Mesendoderm (in vitro differentiated cells): ENCODE results near the gene SRRT.
A peak's percentile ranks its signal among the peaks of the same experiment; 100 is the strongest.
"Not testable (repeated sequence)": the region's sequence is repeated elsewhere in the genome, so short reads cannot be mapped to it uniquely, and the experiment has no call there.

ENCODE experiments used
- DNase-seq: peaks from one replicate; pipeline ENCODE4 v3.0.0; 2013
- H2AK5ac ChIP-seq: 2 replicates; pipeline ENCODE4 v1.6.1; 2013; ENCODE audit warnings: low read length, inconsistent platforms
- H2BK120ac ChIP-seq: 2 replicates; pipeline ENCODE4 v1.6.1; 2013; ENCODE audit warnings: low read depth, mild to moderate bottlenecking, low read length, moderate library complexity, mixed read lengths
- H2BK15ac ChIP-seq: replicated peaks from 2 replicates; pipeline ENCODE4 v1.6.1; 2013; ENCODE audit warnings: low read depth, mild to moderate bottlenecking, moderate library complexity
- H2BK5ac ChIP-seq: 2 replicates; pipeline ENCODE4 v1.6.1; 2013; ENCODE audit warnings: low read length, inconsistent platforms
- H3K18ac ChIP-seq: 2 replicates; pipeline ENCODE4 v1.6.1; 2013; ENCODE audit warnings: mild to moderate bottlenecking, low read length, mixed read lengths
- H3K23ac ChIP-seq: one replicate; pipeline ENCODE4 v1.6.1; 2013; ENCODE audit warnings: low read length
- H3K27ac ChIP-seq: 2 replicates; pipeline ENCODE4 v1.5.1; 2013; ENCODE audit warnings: low read depth, mild to moderate bottlenecking, inconsistent platforms, low read length, moderate library complexity
- H3K27me3 ChIP-seq: 2 replicates; pipeline ENCODE4 v1.6.1; 2013; ENCODE audit warnings: low read length, control low read depth, mild to moderate bottlenecking, inconsistent platforms; ENCODE audit not compliant: insufficient read depth, poor library complexity
- H3K36me3 ChIP-seq: 2 replicates; pipeline ENCODE4 v1.6.1; 2013; ENCODE audit warnings: low read length, inconsistent platforms; ENCODE audit not compliant: control insufficient read depth, insufficient read depth
- H3K4ac ChIP-seq: one replicate; pipeline ENCODE4 v1.6.1; 2013; ENCODE audit warnings: low read depth, mild to moderate bottlenecking, low read length, moderate library complexity
- H3K4me1 ChIP-seq: 2 replicates; pipeline ENCODE4 v1.6.1; 2013; ENCODE audit warnings: low read depth, low read length, inconsistent platforms; ENCODE audit not compliant: control insufficient read depth
- H3K4me2 ChIP-seq: 2 replicates; pipeline ENCODE4 v1.6.1; 2013; ENCODE audit warnings: low read length
- H3K4me3 ChIP-seq: 2 replicates; pipeline ENCODE4 v1.5.1; 2013; ENCODE audit warnings: mild to moderate bottlenecking, low read length
- H3K56ac ChIP-seq: one replicate; pipeline ENCODE4 v1.6.1; 2013; ENCODE audit warnings: low read length
- H3K79me1 ChIP-seq: 2 replicates; pipeline ENCODE4 v1.6.1; 2013; ENCODE audit warnings: low read length, inconsistent platforms
- H3K79me2 ChIP-seq: 2 replicates; pipeline ENCODE4 v1.6.1; 2013; ENCODE audit warnings: mild to moderate bottlenecking, low read length; ENCODE audit not compliant: control insufficient read depth, insufficient read depth
- H3K9ac ChIP-seq: 2 replicates; pipeline ENCODE4 v1.6.1; 2013; ENCODE audit warnings: low read length, inconsistent platforms
- H4K5ac ChIP-seq: one replicate; pipeline ENCODE4 v1.6.1; 2013; ENCODE audit warnings: low read length
- H4K8ac ChIP-seq: one replicate; pipeline ENCODE4 v1.6.1; 2013; ENCODE audit warnings: low read depth, mild to moderate bottlenecking, control low read depth, low read length, moderate library complexity
- WGBS: extraction: QIAGEN DNeasy Blood & Tissue Kit; methylation state at CpG from one replicate; pipeline ENCODE4 v1.1.7; 2013; ENCODE audit warnings: low lambda C conversion rate, missing lambda C conversion rate; ENCODE audit not compliant: insufficient coverage; ENCODE audit errors: extremely low coverage; 5-methylcytosine and 5-hydroxymethylcytosine counted together

SRRT gene

GRCh38 chr7:100852048-100852872, 22.6 kb upstream of the SRRT start, which contains the start of gene SLC12A9:
TSS of gene SLC12A9 (plus strand) at chr7:100852713. CDS start at chr7:100854198, 1,485 bp downstream.
- no peak within 1 kb of the TSS for H3K4ac ChIP-seq
- peaks cover 15% of the 10 kb centered on the region for H3K79me1 ChIP-seq
- H2BK5ac ChIP-seq: no peak within 1 kb of the TSS
- peak within 1 kb of the TSS; percentile 79 for H3K4me3 ChIP-seq
- H3K4me1 ChIP-seq: no peaks in the 10 kb centered on the region
- peak; percentile 95 for DNase-seq
- WGBS: no CpG with 5 or more reads among the region's 71 CpGs
- no peak within 1 kb of the TSS for H3K18ac ChIP-seq
- no peak within 1 kb of the TSS for H4K8ac ChIP-seq
- no peaks in the 10 kb centered on the region for H3K36me3 ChIP-seq
- H4K5ac ChIP-seq: no peak within 1 kb of the TSS
- H3K9ac ChIP-seq: peak within 1 kb of the TSS; percentile 92
- no peak within 1 kb of the TSS for H2BK120ac ChIP-seq
- no peak within 1 kb of the TSS for H2AK5ac ChIP-seq
- H3K79me2 ChIP-seq: peaks cover 4% of the 10 kb centered on the region
- H3K4me2 ChIP-seq: peak within 1 kb of the TSS; percentile 93
- no peaks in the 10 kb centered on the region for H3K27me3 ChIP-seq
- H3K56ac ChIP-seq: peak within 1 kb of the TSS; percentile 89
- H3K23ac ChIP-seq: no peak within 1 kb of the TSS
- H3K27ac ChIP-seq: peak within 1 kb of the TSS; percentile 22
- no peak within 1 kb of the TSS for H2BK15ac ChIP-seq

GRCh38 chr7:100854146-100854895, 20.6 kb upstream of the SRRT start:
- Histone ChIP-seq H3K9ac (no peak overlapping the region), H3K23ac (no peak overlapping the region), H3K18ac (no peak overlapping the region), H3K36me3 (no peaks in the 10 kb centered on the region), H3K27ac (no peak overlapping the region), H3K4ac (no peak overlapping the region), H2BK120ac (no peak overlapping the region), H3K79me1 (peaks cover 15% of the 10 kb centered on the region), H4K8ac (no peak overlapping the region), H2BK5ac (no peak overlapping the region), H3K4me3 (no peak overlapping the region), H3K4me2 (no peak overlapping the region), H3K79me2 (peaks cover 4% of the 10 kb centered on the region), H4K5ac (no peak overlapping the region), H3K56ac (peak overlapping the region; percentile 3), H2AK5ac (no peak overlapping the region), H3K27me3 (no peaks in the 10 kb centered on the region), H3K4me1 (no peaks in the 10 kb centered on the region), H2BK15ac (no peak overlapping the region)
- no CpG with 5 or more reads among the region's 14 CpGs for WGBS
- DNase-seq: no peak

DNA sequence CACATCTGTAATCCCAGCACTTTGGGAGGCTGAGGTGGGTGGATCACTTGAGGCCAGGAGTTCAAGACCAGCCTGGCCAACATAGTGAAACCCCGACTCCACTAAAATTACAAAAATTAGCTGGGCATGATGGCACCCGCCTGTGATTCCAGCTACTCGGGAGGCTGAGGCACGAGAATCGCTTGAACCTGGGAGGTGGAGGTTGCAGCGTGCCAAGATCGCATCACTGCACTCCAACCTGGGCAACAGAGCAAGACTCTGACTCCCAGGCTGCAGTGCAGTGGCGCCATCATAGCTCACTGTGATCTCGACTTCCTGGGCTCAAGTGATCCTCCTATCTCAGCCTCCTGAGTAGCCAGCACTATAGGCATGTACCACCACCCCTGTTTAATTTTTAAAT, 20.0 kb upstream of the SRRT start:
- not testable (repeated sequence) for H2BK15ac ChIP-seq, H3K4me3 ChIP-seq, H3K56ac ChIP-seq, H3K79me2 ChIP-seq, H2BK120ac ChIP-seq, H3K27me3 ChIP-seq, H3K4me2 ChIP-seq, H3K36me3 ChIP-seq, H4K8ac ChIP-seq, H3K18ac ChIP-seq, H3K23ac ChIP-seq, H3K27ac ChIP-seq, H2BK5ac ChIP-seq, H4K5ac ChIP-seq, H3K4ac ChIP-seq, DNase-seq, H2AK5ac ChIP-seq, H3K9ac ChIP-seq, H3K4me1 ChIP-seq
- H3K79me1 ChIP-seq: peaks cover 15% of the 10 kb centered on the region
- WGBS: no CpG with 5 or more reads among the region's 9 CpGs

DNA sequence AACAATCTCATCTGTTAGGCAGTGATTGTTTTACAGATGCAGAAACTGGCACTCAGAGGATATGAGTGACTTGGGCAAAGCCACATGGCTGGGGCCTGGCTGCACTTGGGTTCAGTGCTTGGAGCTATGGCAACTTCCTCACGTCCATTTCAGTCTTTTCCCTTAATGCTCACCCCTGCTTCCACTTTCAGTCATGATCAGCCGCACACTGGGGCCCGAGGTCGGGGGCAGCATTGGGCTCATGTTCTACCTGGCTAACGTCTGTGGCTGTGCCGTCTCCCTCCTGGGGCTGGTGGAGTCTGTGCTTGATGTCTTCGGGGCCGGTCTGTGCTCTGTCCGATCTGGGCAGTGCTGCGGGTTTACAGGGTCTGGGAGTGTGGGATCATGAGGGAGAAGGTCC, 19.4 kb upstream of the SRRT start:
- no peak overlapping the region for H3K9ac ChIP-seq
- peaks cover 15% of the 10 kb centered on the region for H3K79me1 ChIP-seq
- no peak overlapping the region for H3K4me2 ChIP-seq
- H3K4ac ChIP-seq: no peak overlapping the region
- no peak overlapping the region for H2BK120ac ChIP-seq
- no peak overlapping the region for H4K8ac ChIP-seq
- WGBS: no CpG with 5 or more reads among the region's 10 CpGs
- H2AK5ac ChIP-seq: no peak overlapping the region
- no peaks in the 10 kb centered on the region for H3K27me3 ChIP-seq
- peaks cover under 1% of the 10 kb centered on the region for H3K36me3 ChIP-seq
- no peak for DNase-seq
- peaks cover 4% of the 10 kb centered on the region for H3K79me2 ChIP-seq
- no peak overlapping the region for H3K4me3 ChIP-seq
- no peak overlapping the region for H2BK5ac ChIP-seq
- no peak overlapping the region for H3K56ac ChIP-seq
- no peak overlapping the region for H2BK15ac ChIP-seq
- no peak overlapping the region for H4K5ac ChIP-seq
- H3K18ac ChIP-seq: no peak overlapping the region
- H3K4me1 ChIP-seq: no peaks in the 10 kb centered on the region
- no peak overlapping the region for H3K23ac ChIP-seq
- no peak overlapping the region for H3K27ac ChIP-seq

DNA sequence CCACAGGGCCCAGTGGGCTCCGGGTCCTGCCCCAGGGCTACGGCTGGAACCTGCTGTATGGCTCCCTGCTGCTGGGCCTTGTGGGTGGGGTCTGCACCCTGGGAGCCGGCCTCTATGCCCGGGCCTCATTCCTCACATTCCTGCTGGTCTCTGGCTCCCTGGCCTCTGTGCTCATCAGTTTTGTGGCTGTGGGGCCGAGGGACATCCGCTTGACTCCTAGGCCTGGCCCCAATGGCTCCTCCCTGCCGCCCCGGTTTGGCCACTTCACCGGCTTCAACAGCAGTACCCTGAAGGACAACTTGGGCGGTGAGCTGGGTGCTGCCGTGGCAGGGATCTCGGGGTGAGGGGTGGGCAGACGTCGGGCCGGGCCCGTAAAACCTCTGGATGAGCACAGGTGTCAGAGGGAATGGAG, 18.0 kb upstream of the SRRT start:
- no peak overlapping the region for H4K8ac ChIP-seq
- no peaks in the 10 kb centered on the region for H3K27me3 ChIP-seq
- DNase-seq: peak; percentile 67
- H3K27ac ChIP-seq: no peak overlapping the region
- peaks cover 4% of the 10 kb centered on the region for H3K79me2 ChIP-seq
- H3K4me2 ChIP-seq: no peak overlapping the region
- H2BK120ac ChIP-seq: no peak overlapping the region
- peaks cover 4% of the 10 kb centered on the region for H3K36me3 ChIP-seq
- H3K18ac ChIP-seq: no peak overlapping the region
- H2BK15ac ChIP-seq: no peak overlapping the region
- H3K56ac ChIP-seq: no peak overlapping the region
- no peak overlapping the region for H4K5ac ChIP-seq
- no CpG with 5 or more reads among the region's 16 CpGs for WGBS
- peaks cover 20% of the 10 kb centered on the region for H3K79me1 ChIP-seq
- no peak overlapping the region for H3K9ac ChIP-seq
- no peak overlapping the region for H2BK5ac ChIP-seq
- no peak overlapping the region for H3K23ac ChIP-seq
- H3K4me3 ChIP-seq: no peak overlapping the region
- H3K4ac ChIP-seq: no peak overlapping the region
- no peak overlapping the region for H2AK5ac ChIP-seq
- no peaks in the 10 kb centered on the region for H3K4me1 ChIP-seq
